Gastroesophageal sphincter (tissue), 3 donors: ENCODE data around the gene ALOX12B.

Experiments used
- CTCF ChIP-seq, 4 experiments: fragments of 200-600 bp in 2 of 4; fragments of 450-650 bp in 2 of 4; sonication (generic) in 1 of 4; IDR thresholded peaks; one replicate each; pipeline ENCODE4 v1.5.1; 2017 to 2019; ENCODE audit warnings: antibody characterized with exemption in 4 of 4, mild to moderate bottlenecking in 2 of 4, moderate library complexity in 2 of 4
- EP300 ChIP-seq: sonication (generic); formaldehyde crosslinking; IDR thresholded peaks from one replicate; pipeline ENCODE4 v1.6.1; 2017; ENCODE audit warnings: antibody characterized with exemption, mild to moderate bottlenecking
- POLR2A ChIP-seq, 2 donors: fragments of 450-650 bp; IDR thresholded peaks; one replicate each; pipeline ENCODE4 v1.6.1; 2017; ENCODE audit warnings: antibody characterized with exemption in 2 of 2, mild to moderate bottlenecking in 2 of 2, moderate library complexity in 1 of 2
- POLR2AphosphoS5 ChIP-seq: sonication (generic); formaldehyde crosslinking; IDR thresholded peaks from one replicate; pipeline ENCODE4 v1.6.1; 2017; ENCODE audit warnings: antibody characterized with exemption

- no peak for TF ChIP-seq POLR2AphosphoS5
- TF ChIP-seq CTCF (IDR thresholded peaks at IDR 0.05), result no peak
- no peak for TF ChIP-seq POLR2A (IDR thresholded peaks at IDR 0.05)
- TF ChIP-seq EP300, result no peak
Observed at GRCh38 chr17:8032442-8032841, 55.1 kb downstream of the ALOX12B start.
